Islet of Langerhans (tissue), 1 donor: ENCODE measurements around the gene RAP1GDS1.
"Not testable (repeated sequence)": the region's sequence is repeated elsewhere in the genome, so short reads cannot be mapped to it uniquely, and the experiment has no call there.

Experiments
- FAIRE-seq: peaks from one replicate; lab custom pipeline; 2011; peaks lifted over from hg19 to GRCh38; lab: Jason Lieb, UNC

Gene RAP1GDS1

GRCh38 chr4:98444371-98444770 is 183.2 kb downstream of the RAP1GDS1 start:
- no peak for FAIRE-seq

- no peak for FAIRE-seq
Measured at GRCh38 chr4:98446499-98447375, 185.6 kb downstream of the RAP1GDS1 start.

- FAIRE-seq: no peak
Measured at GRCh38 chr4:98447648-98448047, 186.5 kb downstream of the RAP1GDS1 start.

- no peak for FAIRE-seq
Measured at GRCh38 chr4:98448908-98449307, 187.7 kb downstream of the RAP1GDS1 start.

GRCh38 chr4:98452091-98452490 is 190.9 kb downstream of the RAP1GDS1 start:
- FAIRE-seq: no peak

GRCh38 chr4:98457422-98457821 is 196.2 kb downstream of the RAP1GDS1 start:
- not testable (repeated sequence) for FAIRE-seq

GRCh38 chr4:98461121-98461865 is 200.1 kb downstream of the RAP1GDS1 start:
- FAIRE-seq: not testable (repeated sequence)

- FAIRE-seq: no peak
Measured at GRCh38 chr4:98462487-98462886, 201.3 kb downstream of the RAP1GDS1 start.

- no peak for FAIRE-seq
Measured at GRCh38 chr4:98466868-98467599, 205.8 kb downstream of the RAP1GDS1 start.

GRCh38 chr4:98467627-98468072 is 206.5 kb downstream of the RAP1GDS1 start:
- peak; percentile 98 for FAIRE-seq

- FAIRE-seq: no peak
Measured at GRCh38 chr4:98468709-98469108, 207.5 kb downstream of the RAP1GDS1 start.

- no peak for FAIRE-seq
Measured at GRCh38 chr4:98469771-98470170, 208.6 kb downstream of the RAP1GDS1 start.

- FAIRE-seq: no peak
Measured at GRCh38 chr4:98470366-98470765, 209.2 kb downstream of the RAP1GDS1 start.

GRCh38 chr4:98470831-98471230 is 209.6 kb downstream of the RAP1GDS1 start:
- FAIRE-seq: no peak

- no peak for FAIRE-seq
Measured at GRCh38 chr4:98473046-98473445, 211.9 kb downstream of the RAP1GDS1 start.

- no peak for FAIRE-seq
Measured at GRCh38 chr4:98474408-98474844, 213.2 kb downstream of the RAP1GDS1 start.

- FAIRE-seq: no peak
Measured at GRCh38 chr4:98476891-98477290, 215.7 kb downstream of the RAP1GDS1 start.

- not testable (repeated sequence) for FAIRE-seq
Measured at GRCh38 chr4:98479590-98479989, 218.4 kb downstream of the RAP1GDS1 start.

- FAIRE-seq: no peak
Measured at GRCh38 chr4:98480535-98480934, 219.4 kb downstream of the RAP1GDS1 start.

GRCh38 chr4:98481167-98481566 is 220.0 kb downstream of the RAP1GDS1 start:
- no peak for FAIRE-seq

GRCh38 chr4:98482503-98482846 is 221.3 kb downstream of the RAP1GDS1 start:
- FAIRE-seq: no peak
